ENCODE data around the gene HOXB2.
"Not testable (repeated sequence)": the region's sequence is repeated elsewhere in the genome, so short reads cannot be mapped to it uniquely, and the experiment has no call there.

HOXB2 gene

GRCh38 chr17:48540213-48540612, 4.7 kb downstream of the HOXB2 start:
- Histone ChIP-seq H3K4me3 (replicated peaks; ENCODE audit: low read depth, low read length) (no peak overlapping the region), H3K36me3 (ENCODE audit: control insufficient read depth, insufficient read depth, low read length) (no peaks in the 10 kb centered on the region), H3K27me3 (replicated peaks; ENCODE audit: control insufficient read depth, insufficient read depth, low read length) (no peaks in the 10 kb centered on the region)
- no peak for TF ChIP-seq CTCF (IDR thresholded peaks at IDR 0.05; ENCODE audit: insufficient read depth, low read length, poor library complexity, severe bottlenecking)
- no peak for DNase-seq (ENCODE audit: extremely low read depth, insufficient read length)

GRCh38 chr17:48539177-48539576, 5.7 kb downstream of the HOXB2 start:
- Histone ChIP-seq H3K36me3 (ENCODE audit: control insufficient read depth, insufficient read depth, low read length) (no peaks in the 10 kb centered on the region), H3K4me3 (replicated peaks; ENCODE audit: low read depth, low read length) (no peak overlapping the region), H3K27me3 (replicated peaks; ENCODE audit: control insufficient read depth, insufficient read depth, low read length) (no peaks in the 10 kb centered on the region)
- no peak for DNase-seq (ENCODE audit: extremely low read depth, insufficient read length)
- TF ChIP-seq CTCF (IDR thresholded peaks at IDR 0.05; ENCODE audit: insufficient read depth, low read length, poor library complexity, severe bottlenecking), result no peak

GRCh38 chr17:48537316-48537715, 7.6 kb downstream of the HOXB2 start:
- no peaks in the 10 kb centered on the region for H3K36me3 ChIP-seq (ENCODE audit: control insufficient read depth, insufficient read depth, low read length)
- DNase-seq (ENCODE audit: extremely low read depth, insufficient read length), result no peak
- no peaks in the 10 kb centered on the region for H3K27me3 ChIP-seq (replicated peaks; ENCODE audit: control insufficient read depth, insufficient read depth, low read length)
- TF ChIP-seq CTCF (IDR thresholded peaks at IDR 0.05; ENCODE audit: insufficient read depth, low read length, poor library complexity, severe bottlenecking), result no peak
- H3K4me3 ChIP-seq (replicated peaks; ENCODE audit: low read depth, low read length), result no peak overlapping the region

GRCh38 chr17:48535793-48536559, 8.9 kb downstream of the HOXB2 start:
- not testable (repeated sequence) for DNase-seq (ENCODE audit: extremely low read depth, insufficient read length); H3K4me3 ChIP-seq (replicated peaks; ENCODE audit: low read depth, low read length); H3K27me3 ChIP-seq (replicated peaks; ENCODE audit: control insufficient read depth, insufficient read depth, low read length)

GRCh38 chr17:48532261-48532660, 12.6 kb downstream of the HOXB2 start:
- no peaks in the 10 kb centered on the region for H3K27me3 ChIP-seq (replicated peaks; ENCODE audit: control insufficient read depth, insufficient read depth, low read length)
- H3K4me3 ChIP-seq (replicated peaks; ENCODE audit: low read depth, low read length), result no peak overlapping the region
- no peak for TF ChIP-seq CTCF (IDR thresholded peaks at IDR 0.05; ENCODE audit: insufficient read depth, low read length, poor library complexity, severe bottlenecking)
- no peaks in the 10 kb centered on the region for H3K36me3 ChIP-seq (ENCODE audit: control insufficient read depth, insufficient read depth, low read length)
- DNase-seq (ENCODE audit: extremely low read depth, insufficient read length), result no peak

More at GRCh38 chr17:48535793-48536559, 8.9 kb downstream of the HOXB2 start:
- not testable (repeated sequence) for H3K36me3 ChIP-seq (ENCODE audit: control insufficient read depth, insufficient read depth, low read length)

- Histone ChIP-seq H3K4me3 (replicated peaks; ENCODE audit: low read depth, low read length) (no peak within 1 kb of the TSS), H3K27me3 (replicated peaks; ENCODE audit: control insufficient read depth, insufficient read depth, low read length) (no peaks in the 10 kb centered on the region; the same call in 1 of the 2 replicates), H3K36me3 (ENCODE audit: control insufficient read depth, insufficient read depth, low read length) (no peaks in the 10 kb centered on the region)
- no peak for DNase-seq (ENCODE audit: extremely low read depth, insufficient read length)
- no peak for TF ChIP-seq CTCF (IDR thresholded peaks at IDR 0.05; ENCODE audit: insufficient read depth, low read length, poor library complexity, severe bottlenecking)
These were observed 14.0 kb downstream of the HOXB2 start, which contains the start of gene HOXB1 for GRCh38 chr17:48530887-48531272. Gene HOXB1 (minus strand): TSS chr17:48531011. CDS start chr17:48530904, 107 bp downstream.

Data from GM06990 (cell line).